PC-3 (cell line): ENCODE data around the gene APBA2. TPM values are rescaled to one million over a fixed set of nuclear protein-coding genes. Genes with fewer than 3 reads are reported as not detected.

Experiments used
- ATAC-seq: fragments of 200-7000 bp; cut with Tn5 transposase; 2 replicates; pipeline ENCODE4 v1.9.1; 2020; ENCODE audit warnings: mild to moderate bottlenecking, moderate library complexity
- BruUV-seq: library from RNA; stranded (reverse); fragments of 400-500 nt; replicated peaks from 2 replicates; lab custom pipeline; 2021; lab: Mats Ljungman, UMichigan
- CTCF ChIA-PET: fragments of 300-600 bp; sonication (Branson Sonifier 250); formaldehyde crosslinking; loops from one replicate; lab custom pipeline; 2022; ENCODE audit warnings: antibody characterized with exemption; lab: Charles Lee
- POLR2A ChIA-PET: fragments of 300-600 bp; sonication (Branson Sonifier 250); formaldehyde crosslinking; loops from one replicate; lab custom pipeline; 2022; ENCODE audit warnings: antibody characterized with exemption; ENCODE audit not compliant: unreplicated experiment; lab: Charles Lee
- DNase-seq: peaks from one replicate; pipeline ENCODE4 v3.0.0-alpha.2; 2015
- H2AFZ ChIP-seq: fragments of 300-600 bp; sonication (generic); 2 replicates; pipeline ENCODE4 v1.6.0; 2016; ENCODE audit warnings: antibody characterized with exemption, low read length
- H3F3A ChIP-seq: fragments of 300-600 bp; sonication (generic); one replicate; pipeline ENCODE4 v1.6.0; 2017; ENCODE audit warnings: antibody characterized with exemption, low read length, control low read depth, mild to moderate bottlenecking; ENCODE audit not compliant: unreplicated experiment
- H3K27ac ChIP-seq: fragments of 300-600 bp; sonication (generic); 2 replicates; pipeline ENCODE4 v1.5.1; 2016; ENCODE audit warnings: mild to moderate bottlenecking, low read length
- H3K27me3 ChIP-seq: fragments of 300-600 bp; sonication (generic); 2 replicates; pipeline ENCODE4 v1.6.1; 2016; ENCODE audit warnings: low read length, mixed read lengths
- H3K36me3 ChIP-seq: fragments of 300-600 bp; sonication (generic); 2 replicates; pipeline ENCODE4 v1.6.1; 2016; ENCODE audit warnings: low read depth, mixed run types, low read length, mixed read lengths
- H3K4me1 ChIP-seq: fragments of 300-600 bp; sonication (generic); 2 replicates; pipeline ENCODE4 v1.5.1; 2016; ENCODE audit warnings: low read length; ENCODE audit not compliant: insufficient read depth
- H3K4me2 ChIP-seq: fragments of 300-600 bp; sonication (generic); 2 replicates; pipeline ENCODE4 v1.6.0; 2016; ENCODE audit warnings: low read length
- H3K4me3 ChIP-seq: fragments of 300-600 bp; sonication (generic); 2 replicates; pipeline ENCODE4 v1.5.1; 2016; ENCODE audit warnings: mild to moderate bottlenecking, low read length, mixed read lengths
- H3K79me2 ChIP-seq: fragments of 300-600 bp; sonication (generic); 2 replicates; pipeline ENCODE4 v1.6.1; 2017; ENCODE audit warnings: low read length, mixed read lengths
- H3K9ac ChIP-seq: fragments of 300-600 bp; sonication (generic); 2 replicates; pipeline ENCODE4 v1.6.0; 2016; ENCODE audit warnings: mild to moderate bottlenecking, low read length
- H3K9me2 ChIP-seq: fragments of 300-600 bp; sonication (generic); replicated peaks from 2 replicates; pipeline ENCODE4 v1.6.1; 2016; ENCODE audit warnings: mixed run types, low read length, mixed read lengths
- H3K9me3 ChIP-seq: fragments of 300-600 bp; sonication (generic); 2 replicates; pipeline ENCODE4 v1.6.1; 2016; ENCODE audit warnings: low read length, mixed read lengths
- H4K20me1 ChIP-seq: fragments of 300-600 bp; sonication (generic); 2 replicates; pipeline ENCODE4 v1.6.1; 2016; ENCODE audit warnings: low read length, mixed read lengths
- CTCF ChIP-seq: fragments of 300-600 bp; sonication (generic); conservative IDR thresholded peaks from 2 replicates; pipeline ENCODE4 v1.5.1; 2017; ENCODE audit warnings: antibody characterized with exemption, low read depth, mild to moderate bottlenecking, low read length
- EZH2 ChIP-seq: fragments of 300-600 bp; sonication (generic); IDR thresholded peaks from one replicate; pipeline ENCODE4 v1.6.1; 2017; ENCODE audit warnings: antibody characterized with exemption, mild to moderate bottlenecking, low read length; ENCODE audit not compliant: unreplicated experiment
- EZH2phosphoT487 ChIP-seq: fragments of 300-600 bp; sonication (generic); IDR thresholded peaks from 2 replicates; pipeline ENCODE4 v1.6.1; 2018; ENCODE audit warnings: mild to moderate bottlenecking, antibody characterized with exemption, low read length, borderline replicate concordance
- intact Hi-C: fragments of 100-400 bp; cut with micrococcal nuclease; formaldehyde crosslinking; loops from 2 replicates; pipeline ENCODE4 v1.9.0; 2023
- total RNA-seq: library from RNA; depleted of rRNA; stranded (reverse); fragments of >200 nt; gene quantifications from 2 replicates; pipeline ENCODE4 v1.2.3, GENCODE V29; 2014

The APBA2 gene
- total RNA-seq, 1 experiment from 2014 or later: 61.7 TPM

GRCh38 chr15:28954466-28955159 is 68.8 kb downstream of the APBA2 start:
- no peak for DNase-seq
- no peak for TF ChIP-seq EZH2
- no peak for TF ChIP-seq EZH2phosphoT487
- TF ChIP-seq CTCF: no peak
- no peaks in the 10 kb centered on the region for H3F3A ChIP-seq
- no peaks in the 10 kb centered on the region for H4K20me1 ChIP-seq
- ATAC-seq: peak; percentile 10; the same call in 1 of the 2 replicates
- H3K36me3 ChIP-seq: no peaks in the 10 kb centered on the region
- ChIA-PET CTCF (no interaction called here), POLR2A (no interaction called here)
- no peak overlapping the region for H3K4me3 ChIP-seq
- no TSS peak for BruUV-seq
- H3K9me2 ChIP-seq: no peaks in the 10 kb centered on the region
- intact Hi-C loops: no loop called here
- H3K4me1 ChIP-seq: peaks cover 17% of the 10 kb centered on the region
- H3K79me2 ChIP-seq: no peaks in the 10 kb centered on the region; the same call in 1 of the 2 replicates
- peak overlapping the region; percentile 53 for H3K4me2 ChIP-seq
- H3K9me3 ChIP-seq: no peaks in the 10 kb centered on the region
- no peak overlapping the region for H2AFZ ChIP-seq
- H3K27ac ChIP-seq: peak overlapping the region; percentile 27
- H3K9ac ChIP-seq: no peak overlapping the region
- no peaks in the 10 kb centered on the region for H3K27me3 ChIP-seq

DNA sequence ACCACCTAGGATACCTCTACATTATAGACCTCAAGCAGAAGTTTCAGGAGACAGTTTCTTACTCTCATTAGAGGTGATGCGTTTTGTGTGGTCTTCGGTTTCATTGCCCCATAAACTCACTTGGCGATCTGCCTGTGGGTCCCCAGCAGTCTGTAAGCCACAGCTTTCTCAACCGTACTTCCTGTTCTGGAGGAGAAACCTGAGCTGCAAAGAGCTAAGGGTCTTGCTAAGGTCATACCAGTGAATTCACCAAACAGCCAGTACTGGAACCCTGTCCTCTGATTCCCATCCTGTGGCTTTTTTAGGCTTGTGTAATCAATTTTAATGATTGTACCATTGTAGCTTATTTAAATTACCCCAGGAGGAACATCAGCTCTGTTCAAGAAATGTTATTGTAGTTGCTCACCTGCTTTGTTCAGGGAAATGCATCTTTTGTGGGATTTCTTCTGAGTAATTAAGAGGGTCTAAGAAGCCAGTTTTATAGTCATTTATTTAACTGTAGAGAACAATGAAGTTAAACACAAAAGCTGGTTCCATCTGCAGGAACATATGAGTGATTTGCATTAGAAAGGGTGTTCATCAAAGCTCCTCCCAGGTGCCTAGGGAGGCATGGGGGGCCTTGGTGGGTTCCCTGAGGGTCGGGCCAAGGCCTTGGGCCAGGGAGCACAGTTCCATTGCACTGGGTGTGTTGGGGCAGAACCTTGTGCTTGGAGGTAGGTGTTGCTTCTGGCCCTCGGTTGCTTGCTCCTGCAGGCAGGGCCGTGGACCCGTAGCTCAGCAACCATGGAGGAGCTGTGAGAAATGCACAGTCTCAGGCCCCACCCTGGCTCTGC is 69.6 kb downstream of the APBA2 start:
- ChIA-PET POLR2A (no interaction called here), CTCF (no interaction called here)
- Histone ChIP-seq H3K9ac (no peak overlapping the region), H3K36me3 (no peaks in the 10 kb centered on the region), H3K27ac (peak overlapping the region; percentile 63), H3K27me3 (no peaks in the 10 kb centered on the region), H3K9me2 (no peaks in the 10 kb centered on the region), H3K4me3 (no peak overlapping the region), H4K20me1 (no peaks in the 10 kb centered on the region), H3K9me3 (no peaks in the 10 kb centered on the region), H2AFZ (no peak overlapping the region), H3F3A (no peaks in the 10 kb centered on the region), H3K4me1 (peaks cover 17% of the 10 kb centered on the region), H3K4me2 (peak overlapping the region; percentile 53), H3K79me2 (no peaks in the 10 kb centered on the region; the same call in 1 of the 2 replicates)
- BruUV-seq: no TSS peak
- DNase-seq (peak; percentile 79), ATAC-seq (peak; percentile 85)
- TF ChIP-seq CTCF (no peak), EZH2 (no peak), EZH2phosphoT487 (no peak)
- intact Hi-C loops: no loop called here
